Epithelial cell of esophagus (primary cell): ENCODE data around the gene GXYLT2.
A peak's percentile ranks its signal among the peaks of the same experiment; 100 is the strongest.

Source experiments
- DNase-seq: peaks from one replicate; pipeline ENCODE4 v3.0.0; 2010; ENCODE audit warnings: low read depth
- H3K4me3 ChIP-seq: 2 replicates; pipeline ENCODE4 v1.5.1; 2011; ENCODE audit warnings: mild to moderate bottlenecking, low read length, control low read depth
- CTCF ChIP-seq: IDR thresholded peaks from 2 replicates; pipeline ENCODE4 v1.5.1; 2011; ENCODE audit warnings: low read depth, mild to moderate bottlenecking, low read length, control low read depth, inconsistent platforms; ENCODE audit not compliant: insufficient read depth; ENCODE audit errors: missing control alignments

GXYLT2 gene

GRCh38 chr3:72985576-72985975 lies 97.7 kb downstream of the GXYLT2 start:
- TF ChIP-seq CTCF = no peak
- no peak overlapping the region for H3K4me3 ChIP-seq
- no peak for DNase-seq

DNA sequence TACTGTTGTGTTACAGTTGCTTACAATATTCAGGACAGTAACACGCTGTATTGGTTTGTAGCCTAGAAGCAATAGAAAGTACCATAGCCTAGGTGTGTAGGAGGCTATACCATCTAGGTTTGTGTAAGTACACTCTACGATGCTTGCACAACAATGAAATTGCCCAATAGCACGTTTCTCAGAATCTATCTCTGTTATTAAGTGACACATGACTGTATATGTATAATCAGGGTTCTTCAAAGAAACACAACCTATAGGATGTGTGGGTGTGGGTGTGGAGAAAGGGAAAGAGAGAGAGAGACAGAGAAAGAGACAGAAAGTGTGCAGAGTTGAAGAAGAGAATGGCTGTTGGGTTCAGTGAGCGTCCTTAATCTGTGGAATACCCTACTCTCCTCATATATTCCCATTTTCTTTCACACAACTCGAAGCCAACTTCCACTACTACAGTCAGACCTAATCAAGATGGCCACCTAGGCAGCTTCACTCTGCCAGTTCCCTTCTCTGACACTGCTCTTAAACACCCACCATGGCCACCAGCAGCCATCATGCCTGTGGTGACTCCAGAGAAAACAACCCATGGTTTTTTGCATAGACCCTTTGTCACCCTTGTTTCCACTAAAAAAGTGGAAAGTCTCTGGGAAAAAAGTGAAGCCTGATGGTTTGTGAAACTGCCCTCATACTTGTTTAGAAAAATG lies 103.0 kb downstream of the GXYLT2 start:
- peak; percentile 43 for DNase-seq
- no peak overlapping the region for H3K4me3 ChIP-seq
- no peak for TF ChIP-seq CTCF

DNA sequence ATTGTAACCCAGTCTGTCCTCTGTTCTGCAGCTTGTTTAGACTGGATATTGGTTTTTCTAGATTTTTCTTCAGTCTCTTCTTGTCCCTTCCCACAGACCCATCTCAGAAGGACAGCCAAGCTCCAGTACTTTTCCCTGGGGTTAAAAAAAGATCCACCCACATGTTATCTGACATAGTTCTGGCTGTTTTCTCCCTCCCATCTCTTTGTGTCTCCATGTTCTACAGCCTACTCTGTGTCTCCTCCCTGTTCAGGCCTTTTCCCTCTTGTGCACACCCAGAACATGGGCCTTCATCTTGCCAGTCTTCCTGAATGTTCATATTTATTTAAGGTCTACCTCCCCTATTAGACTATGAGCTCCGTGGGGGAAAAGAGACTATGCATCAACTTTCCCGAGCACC lies 103.7 kb downstream of the GXYLT2 start:
- no peak for TF ChIP-seq CTCF
- H3K4me3 ChIP-seq = no peak overlapping the region
- DNase-seq = no peak

GRCh38 chr3:72993391-72993790 lies 105.5 kb downstream of the GXYLT2 start:
- no peak for DNase-seq
- no peak overlapping the region for H3K4me3 ChIP-seq
- TF ChIP-seq CTCF = no peak

- DNase-seq = no peak
- no peak overlapping the region for H3K4me3 ChIP-seq
- no peak for TF ChIP-seq CTCF
Measured at GRCh38 chr3:72995337-72995736, 107.5 kb downstream of the GXYLT2 start.

DNA sequence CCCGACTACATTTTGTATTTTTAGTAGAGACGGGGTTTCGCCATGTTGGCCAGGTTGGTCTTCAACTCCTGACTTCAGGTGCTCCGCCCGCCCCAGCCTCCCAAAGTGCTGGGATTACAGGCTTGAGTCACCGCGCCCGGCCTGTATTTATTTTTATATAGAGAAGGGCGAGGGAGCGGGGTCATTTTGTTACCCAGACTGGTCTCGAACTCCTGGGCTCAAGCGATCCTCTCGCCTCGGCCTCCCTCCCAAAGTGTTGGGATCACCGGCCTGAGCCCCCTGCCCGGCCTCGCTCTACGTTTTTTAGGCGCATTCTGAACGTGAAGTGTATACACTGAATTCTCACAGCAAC lies 108.3 kb downstream of the GXYLT2 start:
- DNase-seq = no peak

More for the DNA sequence above, 108.3 kb downstream of the GXYLT2 start:
- H3K4me3 ChIP-seq = peak overlapping the region; percentile 51
- TF ChIP-seq CTCF = no peak
